ENCODE measurements around the gene MBNL2. TPM values are rescaled to one million over a fixed set of nuclear protein-coding genes. Genes with fewer than 3 reads are reported as not detected.

Gene MBNL2
- total and polyA plus RNA-seq, 4 donors = 13.3 to 108 (median 39.3) TPM

DNA sequence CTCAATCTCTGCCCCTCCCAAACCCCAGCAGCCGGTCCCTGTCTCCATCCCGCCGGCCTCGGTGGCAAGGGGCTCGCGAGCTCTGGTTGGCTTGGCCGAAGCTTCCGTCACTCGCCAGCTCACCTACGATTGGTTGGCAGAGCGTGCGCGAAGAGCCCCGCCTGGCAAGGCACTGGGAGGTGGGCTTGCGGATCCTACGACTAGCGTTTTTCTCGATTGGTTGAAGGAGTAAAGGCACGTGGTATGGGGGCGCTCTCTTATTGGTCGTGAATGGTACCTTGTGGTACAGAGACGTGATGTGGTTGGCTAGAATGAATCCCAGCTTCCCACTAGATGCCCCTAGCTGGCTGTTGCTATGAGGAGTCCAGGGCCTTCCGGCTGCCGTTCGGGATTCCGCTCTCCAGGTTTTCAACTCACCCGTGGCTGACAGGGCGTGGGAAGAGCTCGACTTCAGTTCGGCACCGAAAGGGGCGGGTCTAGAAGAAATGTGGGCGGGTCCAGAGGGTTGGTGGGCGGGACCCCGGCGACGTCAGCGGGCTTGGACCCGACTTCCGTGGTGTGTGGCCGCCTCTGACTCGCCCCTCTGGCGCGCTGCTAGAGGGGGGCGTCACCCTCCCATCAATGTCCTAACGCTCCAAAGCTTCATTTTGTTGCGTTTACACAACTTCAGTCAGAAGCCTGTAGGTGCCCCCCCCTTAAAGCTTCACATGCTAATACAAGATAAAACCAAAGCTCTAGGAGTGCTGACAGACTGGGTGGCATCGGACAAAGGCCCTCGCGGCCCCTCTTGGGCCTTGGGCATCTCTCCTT is 211.0 kb downstream of the MBNL2 start:
- peak overlapping the region; percentile 95 to 100 for H3K9ac ChIP-seq (ENCODE audit: insufficient read depth in 1 of 2, low read length in 2 of 2)
- H3K27me3 ChIP-seq (ENCODE audit: control insufficient read depth in 3 of 3, insufficient read depth in 3 of 3, low read length in 2 of 3) = no peaks in the 10 kb centered on the region
- H3K4me3 ChIP-seq = peak overlapping the region; percentile 92
- ATAC-seq (ENCODE audit: insufficient read depth, low FRiP score) (peak; percentile 93), DNase-seq (peak; percentile 100)
- no peaks in the 10 kb centered on the region for H3K9me3 ChIP-seq (ENCODE audit: control insufficient read depth in 4 of 4, insufficient read depth in 3 of 4, low read length in 3 of 4)
- peak overlapping the region; percentile 98 to 100 for H3K27ac ChIP-seq (ENCODE audit: low read depth in 1 of 2, low read length in 1 of 2)
- H3K36me3 ChIP-seq (ENCODE audit: control insufficient read depth in 4 of 4, insufficient read depth in 4 of 4, low read length in 4 of 4) = peaks cover 0 to 9% (median 1%) of the 10 kb centered on the region in 4 donors
- TF ChIP-seq, protein P1, sequence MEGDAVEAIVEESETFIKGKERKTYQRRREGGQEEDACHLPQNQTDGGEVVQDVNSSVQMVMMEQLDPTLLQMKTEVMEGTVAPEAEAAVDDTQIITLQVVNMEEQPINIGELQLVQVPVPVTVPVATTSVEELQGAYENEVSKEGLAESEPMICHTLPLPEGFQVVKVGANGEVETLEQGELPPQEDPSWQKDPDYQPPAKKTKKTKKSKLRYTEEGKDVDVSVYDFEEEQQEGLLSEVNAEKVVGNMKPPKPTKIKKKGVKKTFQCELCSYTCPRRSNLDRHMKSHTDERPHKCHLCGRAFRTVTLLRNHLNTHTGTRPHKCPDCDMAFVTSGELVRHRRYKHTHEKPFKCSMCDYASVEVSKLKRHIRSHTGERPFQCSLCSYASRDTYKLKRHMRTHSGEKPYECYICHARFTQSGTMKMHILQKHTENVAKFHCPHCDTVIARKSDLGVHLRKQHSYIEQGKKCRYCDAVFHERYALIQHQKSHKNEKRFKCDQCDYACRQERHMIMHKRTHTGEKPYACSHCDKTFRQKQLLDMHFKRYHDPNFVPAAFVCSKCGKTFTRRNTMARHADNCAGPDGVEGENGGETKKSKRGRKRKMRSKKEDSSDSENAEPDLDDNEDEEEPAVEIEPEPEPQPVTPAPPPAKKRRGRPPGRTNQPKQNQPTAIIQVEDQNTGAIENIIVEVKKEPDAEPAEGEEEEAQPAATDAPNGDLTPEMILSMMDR (IDR thresholded peaks at IDR 0.05; ENCODE audit: control extremely low read depth, extremely low read depth) = no peak
- WGBS, 2 donors = 0% methylated on average over 50 of the region's 50 CpGs
- H3K4me1 ChIP-seq (ENCODE audit: control insufficient read depth in 5 of 5, insufficient read depth in 5 of 5, low read length in 5 of 5) = peaks cover 0 to 47% (median 1%) of the 10 kb centered on the region in 5 donors

DNA sequence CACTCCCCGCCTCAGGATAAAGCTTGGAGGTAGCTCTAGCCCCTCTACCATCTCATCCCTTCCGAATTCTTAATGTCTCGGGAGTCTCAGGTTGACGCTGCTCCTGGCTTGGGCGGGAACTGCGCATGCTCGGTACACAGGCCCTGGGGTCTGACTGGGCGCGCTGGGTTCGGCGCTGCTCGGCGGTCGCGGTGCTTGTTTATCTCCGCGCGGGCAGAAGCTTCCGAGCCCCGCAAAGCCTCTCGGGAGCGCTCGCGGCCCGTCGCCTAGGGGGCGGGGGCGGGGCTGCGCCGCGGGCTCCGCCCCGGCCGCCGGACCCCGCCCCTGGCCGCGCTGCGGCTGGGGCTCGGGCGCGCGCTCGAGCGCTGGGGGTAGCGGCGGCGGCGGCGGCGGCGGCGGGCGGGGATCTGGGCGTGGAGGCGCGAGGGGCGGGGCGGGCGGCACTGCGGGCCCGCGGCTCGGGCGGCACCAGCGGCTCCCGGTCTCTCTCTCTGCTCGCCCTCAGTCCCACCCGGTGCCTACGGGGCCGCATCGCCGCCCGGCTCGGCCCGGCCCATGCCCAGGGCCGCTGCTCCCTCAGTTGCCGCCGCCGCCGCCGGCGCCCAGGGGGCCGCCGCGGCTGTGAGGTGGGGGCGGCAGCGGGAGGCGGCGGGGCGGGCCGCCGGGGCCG is 211.7 kb downstream of the MBNL2 start, which contains the start of gene RAP2A:
TSS of gene RAP2A (plus strand) at position 443 of the 670 bp plus-strand sequence. CDS start 302 bp downstream, outside the sequence.
- TF ChIP-seq, protein P1 (IDR thresholded peaks at IDR 0.05; ENCODE audit: control extremely low read depth, extremely low read depth) = no peak
- peak; percentile 73 for ATAC-seq (ENCODE audit: insufficient read depth, low FRiP score)
- Histone ChIP-seq H3K4me1 (ENCODE audit: control insufficient read depth in 5 of 5, insufficient read depth in 5 of 5, low read length in 5 of 5) (peaks cover 0 to 54% (median 9%) of the 10 kb centered on the region in 5 donors), H3K9ac (ENCODE audit: insufficient read depth in 1 of 2, low read length in 2 of 2) (peak within 1 kb of the TSS; percentile 95 to 100), H3K27ac (ENCODE audit: low read depth in 1 of 2, low read length in 1 of 2) (peak within 1 kb of the TSS; percentile 98 to 100), H3K27me3 (ENCODE audit: control insufficient read depth in 3 of 3, insufficient read depth in 3 of 3, low read length in 2 of 3) (no peaks in the 10 kb centered on the region), H3K9me3 (ENCODE audit: control insufficient read depth in 4 of 4, insufficient read depth in 3 of 4, low read length in 3 of 4) (no peaks in the 10 kb centered on the region), H3K4me3 (peak within 1 kb of the TSS; percentile 92), H3K36me3 (ENCODE audit: control insufficient read depth in 4 of 4, insufficient read depth in 4 of 4, low read length in 4 of 4) (peaks cover 0 to 9% (median 1%) of the 10 kb centered on the region in 4 donors)
- 0% methylated on average over 34 to 94 of the region's 94 CpGs for WGBS, 2 donors
- DNase-seq = peak; percentile 95 to 97 (median 95)

DNA sequence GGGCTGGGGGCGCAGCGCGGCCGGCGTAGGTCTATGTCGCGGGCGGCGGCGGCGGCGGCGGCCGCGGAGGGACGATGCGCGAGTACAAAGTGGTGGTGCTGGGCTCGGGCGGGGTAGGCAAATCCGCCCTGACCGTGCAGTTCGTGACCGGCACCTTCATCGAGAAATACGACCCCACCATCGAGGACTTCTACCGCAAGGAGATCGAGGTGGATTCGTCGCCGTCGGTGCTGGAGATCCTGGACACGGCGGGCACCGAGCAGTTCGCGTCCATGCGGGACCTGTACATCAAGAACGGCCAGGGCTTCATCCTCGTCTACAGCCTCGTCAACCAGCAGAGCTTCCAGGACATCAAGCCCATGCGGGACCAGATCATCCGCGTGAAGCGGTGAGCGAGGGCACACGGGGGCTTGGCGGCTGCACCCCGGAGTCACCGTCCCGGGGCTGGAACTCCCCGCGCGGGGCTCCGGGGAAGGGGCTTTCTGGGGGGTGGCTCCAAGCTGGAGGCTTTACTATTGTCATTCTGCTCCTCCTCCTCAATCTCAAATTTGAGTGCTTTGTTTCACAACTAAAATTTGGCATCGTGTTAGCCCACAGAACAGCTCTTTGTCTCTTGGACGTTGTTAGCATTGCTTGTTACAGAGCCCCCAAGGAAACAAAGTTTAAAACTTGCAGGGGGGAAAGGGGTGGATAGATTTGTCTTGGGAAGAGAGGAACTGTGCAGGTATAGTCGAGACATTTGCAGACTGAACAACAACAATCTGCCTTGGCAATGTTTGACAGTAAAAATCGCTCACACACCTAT is 212.5 kb downstream of the MBNL2 start:
- peaks cover 0 to 58% (median 12%) of the 10 kb centered on the region in 5 donors for H3K4me1 ChIP-seq (ENCODE audit: control insufficient read depth in 5 of 5, insufficient read depth in 5 of 5, low read length in 5 of 5)
- ATAC-seq (ENCODE audit: insufficient read depth, low FRiP score) = no peak
- peak overlapping the region; percentile 71 for H3K4me3 ChIP-seq
- peak overlapping the region; percentile 81 to 91 for H3K27ac ChIP-seq (ENCODE audit: low read depth in 1 of 2, low read length in 1 of 2)
- WGBS, 2 donors = 1% methylated on average over 39 to 60 of the region's 60 CpGs
- H3K27me3 ChIP-seq (ENCODE audit: control insufficient read depth in 3 of 3, insufficient read depth in 3 of 3, low read length in 2 of 3) = no peaks in the 10 kb centered on the region
- DNase-seq = peak; percentile 63 to 82 (median 80)
- TF ChIP-seq, protein P1 (IDR thresholded peaks at IDR 0.05; ENCODE audit: control extremely low read depth, extremely low read depth) = no peak
- H3K9ac ChIP-seq (ENCODE audit: insufficient read depth in 1 of 2, low read length in 2 of 2) = peak overlapping the region; percentile 69 to 92
- no peaks in the 10 kb centered on the region for H3K9me3 ChIP-seq (ENCODE audit: control insufficient read depth in 4 of 4, insufficient read depth in 3 of 4, low read length in 3 of 4)
- peaks cover 0 to 9% (median 4%) of the 10 kb centered on the region in 4 donors for H3K36me3 ChIP-seq (ENCODE audit: control insufficient read depth in 4 of 4, insufficient read depth in 4 of 4, low read length in 4 of 4)
